GM19397 (cell line): ENCODE measurements around the gene GNG7.

Source experiments
- ATAC-seq: cut with Tn5 transposase; IDR thresholded peaks from one replicate; pipeline ENCODE4 v1.9.1; 2021; ENCODE audit warnings: mild to moderate bottlenecking, moderate library complexity; ENCODE audit not compliant: unreplicated experiment

GNG7 gene

GRCh38 chr19:2492870-2493269, 209.6 kb downstream of the GNG7 start:
- no peak for ATAC-seq

GRCh38 chr19:2491130-2491801, 211.2 kb downstream of the GNG7 start:
- ATAC-seq = no peak

DNA sequence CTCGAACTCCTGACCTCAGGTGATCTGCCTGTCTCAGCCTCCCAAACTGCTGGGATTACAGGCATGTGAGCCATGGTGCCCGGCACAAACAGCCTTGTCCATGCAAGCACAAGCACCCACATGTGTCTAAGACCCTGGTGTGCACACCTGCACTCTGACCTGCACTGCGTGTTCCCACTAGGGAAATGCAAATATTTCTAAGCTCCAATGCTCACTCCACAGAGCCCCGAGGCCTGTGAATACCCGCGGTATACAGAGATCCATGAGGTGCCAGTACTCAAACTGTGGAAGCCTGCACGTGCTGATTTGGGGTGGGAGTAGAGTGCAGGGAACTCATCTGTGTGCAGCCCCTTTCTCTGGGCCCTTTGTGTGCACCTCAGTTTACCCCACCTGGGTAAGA, 211.8 kb downstream of the GNG7 start:
- no peak for ATAC-seq

GRCh38 chr19:2488942-2489731, 213.4 kb downstream of the GNG7 start:
- no peak for ATAC-seq

GRCh38 chr19:2488405-2488941, 214.0 kb downstream of the GNG7 start:
- ATAC-seq = no peak

- ATAC-seq = no peak
Measured at GRCh38 chr19:2487842-2488241, 214.7 kb downstream of the GNG7 start.

- ATAC-seq = no peak
Measured at GRCh38 chr19:2487090-2487489, 215.4 kb downstream of the GNG7 start.

DNA sequence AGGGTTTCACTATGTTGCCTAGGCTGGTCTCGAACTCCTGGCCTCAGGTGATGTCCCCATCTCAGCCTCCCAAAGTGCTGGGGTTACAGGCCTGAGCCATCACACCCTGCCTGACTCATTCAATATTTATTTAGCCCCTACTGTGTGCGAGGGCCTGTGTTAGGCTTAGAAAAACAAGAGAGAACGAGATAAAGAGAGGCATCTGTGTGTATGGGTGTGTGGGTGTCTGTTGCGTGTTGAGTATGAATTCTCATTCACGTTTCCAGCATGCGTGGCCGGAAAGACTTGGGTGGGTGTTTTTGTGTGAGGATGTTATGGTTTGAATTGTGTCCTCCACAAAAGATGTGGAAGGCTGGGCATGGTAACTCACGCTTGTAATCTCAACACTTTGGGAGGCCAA, 217.1 kb downstream of the GNG7 start:
- ATAC-seq = no peak

DNA sequence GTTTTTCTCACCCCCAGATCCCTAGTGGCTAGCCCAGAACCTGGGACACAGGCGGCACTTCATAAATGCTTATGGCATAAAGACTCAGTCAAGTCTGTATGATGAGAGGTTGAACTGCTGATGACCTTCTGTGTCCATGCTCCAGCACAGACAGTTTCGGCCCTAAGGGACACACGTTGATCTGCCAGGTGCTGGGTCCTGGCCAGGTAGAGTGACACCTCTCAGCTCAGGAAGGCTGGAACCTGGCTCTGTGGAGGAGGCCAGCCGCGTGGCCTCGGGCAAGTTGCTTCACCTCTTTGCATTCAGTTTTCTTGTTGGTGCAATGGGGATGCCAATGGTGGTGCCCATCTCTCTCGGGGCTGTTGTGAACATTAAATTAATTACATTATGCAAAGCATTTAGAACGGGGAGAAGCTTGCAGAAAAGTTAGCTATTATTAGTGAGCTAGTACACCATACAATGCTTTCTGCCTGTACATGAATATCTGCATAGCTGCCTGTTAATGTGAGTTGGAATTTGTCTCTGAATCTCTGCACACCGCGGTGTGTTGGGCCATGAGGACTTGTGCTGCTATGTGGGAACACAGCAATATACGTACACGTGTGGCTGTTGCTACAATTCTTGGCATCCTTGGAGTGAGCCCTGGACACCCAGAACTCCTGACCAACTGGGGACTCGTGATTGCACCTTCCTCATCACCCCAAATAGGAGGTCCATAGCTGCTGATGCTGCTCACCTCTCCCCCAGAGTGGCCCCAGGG, 218.1 kb downstream of the GNG7 start:
- ATAC-seq = no peak

DNA sequence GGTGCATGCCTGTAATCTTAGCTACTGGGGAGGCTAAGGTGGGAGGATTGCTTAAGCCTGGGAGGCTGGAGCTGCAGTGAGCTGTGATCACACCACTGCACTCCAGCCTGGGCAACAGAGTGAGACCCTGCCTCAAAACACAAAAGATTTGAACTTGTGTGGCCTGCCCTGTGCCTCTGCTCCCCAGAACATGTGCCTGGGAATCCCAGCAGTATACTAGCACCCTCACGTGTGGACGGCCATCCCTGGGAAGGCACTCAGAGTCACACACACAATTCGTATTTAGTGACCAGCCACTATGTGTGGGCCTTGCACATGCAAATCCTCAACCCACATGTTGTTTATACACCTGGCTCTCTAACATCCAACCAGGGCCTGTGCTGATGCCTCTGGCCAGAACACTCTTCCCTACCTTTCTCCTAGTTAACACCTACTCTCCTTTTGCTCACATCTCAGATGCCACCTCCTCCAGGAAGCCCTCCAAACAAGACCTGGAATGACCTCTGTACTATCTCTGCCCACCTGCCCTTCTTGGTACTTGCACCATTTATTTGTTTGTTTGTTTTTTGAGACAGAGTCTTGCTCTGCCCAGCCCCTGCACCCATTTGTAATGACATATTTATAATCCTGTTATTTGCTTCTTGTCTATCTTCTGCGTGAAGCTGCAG, 218.9 kb downstream of the GNG7 start:
- ATAC-seq = no peak

DNA sequence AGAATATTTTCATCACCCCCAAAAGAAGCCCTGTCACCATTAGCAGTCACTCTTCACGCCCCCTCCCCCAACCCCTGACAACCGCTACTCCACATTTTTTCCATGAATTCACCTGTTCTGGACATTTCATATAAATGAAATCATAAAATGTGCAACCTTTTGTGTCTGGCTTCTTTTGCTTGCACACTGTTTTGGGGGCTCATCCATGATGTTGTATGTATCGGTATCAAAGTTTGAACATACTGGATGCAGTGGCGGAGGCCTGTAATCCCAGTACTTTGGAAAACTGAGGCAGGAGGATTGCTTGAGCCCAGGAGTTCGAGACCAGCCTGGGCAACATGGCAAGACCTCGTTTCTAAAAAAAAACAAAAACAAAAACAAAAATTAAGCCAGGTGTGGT, 219.4 kb downstream of the GNG7 start:
- ATAC-seq = no peak

DNA sequence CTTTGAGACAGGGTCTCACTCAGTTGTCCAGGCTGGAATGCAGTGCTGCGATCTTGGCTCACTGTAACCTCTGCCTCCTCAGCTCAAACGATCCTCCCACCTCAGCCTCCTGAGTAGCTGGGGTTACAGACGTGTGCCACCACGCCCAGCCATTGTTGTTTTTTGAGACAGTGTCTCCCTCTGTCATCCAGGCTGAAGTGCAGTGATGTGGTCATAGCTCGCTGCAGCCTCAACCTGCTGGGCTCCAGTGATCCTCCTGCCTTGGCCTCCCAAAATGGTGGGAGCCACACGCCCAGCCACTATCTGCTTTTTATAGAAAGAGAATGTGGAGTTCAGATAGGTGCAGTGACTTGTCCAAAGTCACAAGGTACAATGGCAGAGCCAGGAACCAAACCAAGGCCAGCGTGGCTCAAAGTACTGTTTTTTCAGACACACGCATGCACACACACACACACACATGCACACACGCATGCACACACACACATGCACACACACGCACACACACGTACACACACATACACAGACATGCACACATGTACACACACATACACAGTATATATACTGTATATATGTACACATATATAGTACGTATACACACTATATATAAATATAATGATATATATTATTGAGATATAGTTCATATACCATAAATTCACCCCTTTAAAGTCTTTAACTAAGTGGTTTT, 220.0 kb downstream of the GNG7 start:
- no peak for ATAC-seq

GRCh38 chr19:2481466-2481865, 221.0 kb downstream of the GNG7 start:
- no peak for ATAC-seq

DNA sequence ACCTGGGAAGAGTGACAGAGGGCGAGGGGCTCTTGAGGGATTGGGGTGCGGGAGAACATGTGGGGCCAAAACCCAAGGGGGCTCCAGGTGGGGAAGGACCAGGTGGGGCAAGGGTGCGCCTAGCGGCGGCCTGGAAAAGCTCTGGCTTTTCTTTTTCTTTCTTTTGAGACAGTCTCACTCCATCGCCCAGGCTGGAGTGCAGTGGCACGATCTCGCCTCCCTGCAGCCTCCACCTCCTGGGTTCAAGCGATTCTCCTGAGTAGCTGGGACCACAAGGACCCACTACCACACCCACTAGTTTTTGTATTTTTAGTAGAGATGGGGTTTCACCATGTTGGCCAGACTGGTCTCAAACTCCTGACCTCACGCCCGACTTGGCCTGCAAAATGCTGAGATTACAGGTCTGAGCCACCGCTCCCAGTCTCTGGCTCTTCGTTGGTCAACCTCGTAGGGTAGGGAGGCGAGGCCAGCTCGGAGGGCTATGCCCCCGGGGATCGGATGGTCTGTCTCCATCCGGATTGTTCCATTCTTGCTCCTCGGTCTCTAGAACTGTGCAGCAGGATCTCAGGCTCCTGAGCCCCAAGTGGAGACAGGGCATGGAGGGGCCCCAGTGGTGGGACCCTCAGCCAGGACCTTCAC, 222.8 kb downstream of the GNG7 start:
- no peak for ATAC-seq

GRCh38 chr19:2478756-2479555, 223.5 kb downstream of the GNG7 start:
- ATAC-seq = no peak

- no peak for ATAC-seq
Measured at GRCh38 chr19:2478278-2478755, 224.2 kb downstream of the GNG7 start.

DNA sequence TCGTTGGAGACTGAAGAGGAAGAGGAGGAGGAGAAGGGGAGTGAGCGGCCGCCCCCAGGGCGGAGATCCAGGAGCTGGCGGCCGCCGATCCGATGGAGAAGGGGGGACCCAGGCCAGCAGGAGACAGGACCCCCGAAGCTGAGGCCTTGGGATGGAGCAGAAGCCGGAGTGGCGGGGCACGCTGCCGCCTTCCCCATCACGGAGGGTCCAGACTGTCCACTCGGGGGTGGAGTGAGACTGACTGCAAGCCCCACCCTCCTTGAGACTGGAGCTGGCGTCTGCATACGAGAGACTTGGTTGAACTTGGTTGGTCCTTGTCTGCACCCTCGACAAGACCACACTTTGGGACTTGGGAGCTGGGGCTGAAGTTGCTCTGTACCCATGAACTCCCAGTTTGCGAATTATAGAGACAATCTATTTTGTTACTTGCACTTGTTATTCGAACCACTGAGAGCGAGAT, 224.7 kb downstream of the GNG7 start:
- no peak for ATAC-seq

GRCh38 chr19:2477141-2477710, 225.3 kb downstream of the GNG7 start:
- ATAC-seq = no peak
